Measurements from ENCODE around the gene SMC6.

The SMC6 gene

DNA sequence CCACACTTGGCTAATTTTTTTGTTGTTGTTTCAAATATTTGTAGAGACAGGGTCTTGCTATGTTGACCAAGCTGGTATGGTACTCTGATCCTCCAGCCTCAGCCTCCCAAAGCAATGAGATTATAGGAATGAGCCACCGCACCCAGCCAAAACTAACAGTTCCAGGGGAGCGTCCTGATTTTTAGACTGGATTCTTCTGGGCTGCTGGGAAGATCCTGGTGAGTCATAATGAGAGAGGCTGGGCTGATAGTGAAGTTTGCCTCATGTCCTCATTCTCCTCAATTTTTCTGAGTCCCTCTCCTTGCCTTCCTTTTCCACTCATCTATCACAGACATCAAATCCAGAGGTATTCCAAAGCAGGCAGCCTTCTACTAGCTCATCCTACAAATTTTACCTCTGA lies 131.8 kb downstream of the SMC6 start:
- FAIRE-seq (no peak), DNase-seq (ENCODE audit: insufficient read length) (no peak)
- TF ChIP-seq POLR2AphosphoS5 (IDR thresholded peaks at IDR 0.05; ENCODE audit: low read depth, low read length), result no peak

DNA sequence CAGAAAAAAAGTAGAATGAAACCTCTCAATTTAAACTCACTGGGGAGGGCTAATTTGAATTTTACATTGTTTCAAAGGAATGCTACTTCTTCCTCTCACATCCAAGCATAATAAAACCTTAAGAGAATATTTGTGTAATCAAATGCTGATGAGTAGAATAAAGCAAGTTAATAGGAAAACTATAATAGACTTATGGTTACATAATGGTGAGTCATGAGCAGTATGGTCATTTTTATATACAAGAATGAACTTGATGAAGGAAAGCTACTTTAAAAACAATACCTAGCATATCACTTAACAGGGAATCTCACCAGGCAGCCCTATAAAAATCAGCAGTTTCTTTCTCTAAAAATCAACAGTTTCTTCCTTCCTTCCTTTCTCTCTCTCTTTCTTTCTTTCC lies 132.8 kb downstream of the SMC6 start:
- no peak for DNase-seq (ENCODE audit: insufficient read length)
- TF ChIP-seq TAF1 (IDR thresholded peaks at IDR 0.05; ENCODE audit: borderline replicate concordance, low read depth, low read length) (no peak), POLR2AphosphoS5 (IDR thresholded peaks at IDR 0.05; ENCODE audit: low read depth, low read length) (no peak), POLR2A (IDR thresholded peaks at IDR 0.05; ENCODE audit: low read depth, low read length) (no peak)
- FAIRE-seq, result no peak

DNA sequence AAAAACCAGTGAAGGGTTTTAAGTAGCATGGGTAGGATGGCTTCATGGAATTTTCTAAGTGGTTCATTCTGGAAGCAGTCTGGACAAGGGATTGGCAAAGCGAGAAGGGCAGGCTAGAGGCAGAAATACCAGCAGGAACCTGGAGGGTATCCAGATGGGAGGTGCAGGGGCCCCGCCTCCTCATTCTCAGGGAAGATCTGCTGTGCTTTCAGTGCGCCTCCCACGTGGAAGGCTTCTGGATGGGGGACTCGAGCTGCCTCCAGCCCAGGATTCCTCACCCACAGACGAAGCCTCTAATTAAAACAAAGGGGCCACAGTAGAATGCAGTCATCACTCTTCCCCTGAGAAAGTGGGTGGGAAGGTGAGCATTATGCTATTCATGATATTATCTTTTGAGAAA lies 133.3 kb downstream of the SMC6 start:
- DNase-seq (ENCODE audit: insufficient read length), result no peak
- TF ChIP-seq TAF1 (IDR thresholded peaks at IDR 0.05; ENCODE audit: borderline replicate concordance, low read depth, low read length) (no peak), POLR2A (IDR thresholded peaks at IDR 0.05; ENCODE audit: low read depth, low read length) (no peak), POLR2AphosphoS5 (IDR thresholded peaks at IDR 0.05; ENCODE audit: low read depth, low read length) (no peak)
- no peak for FAIRE-seq

DNA sequence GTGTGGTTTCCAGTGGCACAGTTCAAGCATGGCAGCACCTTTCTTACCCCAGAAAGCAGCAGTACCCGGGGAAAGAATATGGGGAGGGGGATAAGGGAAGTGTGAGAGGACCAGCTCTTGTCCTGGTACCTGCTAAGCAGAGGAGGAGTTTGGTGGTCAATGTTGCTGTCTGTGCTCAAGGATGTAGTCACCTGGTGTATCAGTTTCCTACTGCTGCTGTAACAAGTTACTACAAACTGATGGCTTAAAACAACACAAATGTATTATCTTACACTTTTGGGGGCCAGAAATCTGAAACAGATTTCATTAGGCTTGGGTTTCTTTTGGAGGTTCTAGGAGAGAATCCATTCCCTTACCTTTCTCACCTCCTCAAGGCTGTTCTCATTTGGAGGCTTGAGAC lies 135.7 kb downstream of the SMC6 start:
- FAIRE-seq, result no peak
- no peak for DNase-seq (ENCODE audit: insufficient read length)
- TF ChIP-seq POLR2AphosphoS5 (IDR thresholded peaks at IDR 0.05; ENCODE audit: low read depth, low read length) (no peak), TAF1 (IDR thresholded peaks at IDR 0.05; ENCODE audit: borderline replicate concordance, low read depth, low read length) (no peak), POLR2A (IDR thresholded peaks at IDR 0.05; ENCODE audit: low read depth, low read length) (no peak)

DNA sequence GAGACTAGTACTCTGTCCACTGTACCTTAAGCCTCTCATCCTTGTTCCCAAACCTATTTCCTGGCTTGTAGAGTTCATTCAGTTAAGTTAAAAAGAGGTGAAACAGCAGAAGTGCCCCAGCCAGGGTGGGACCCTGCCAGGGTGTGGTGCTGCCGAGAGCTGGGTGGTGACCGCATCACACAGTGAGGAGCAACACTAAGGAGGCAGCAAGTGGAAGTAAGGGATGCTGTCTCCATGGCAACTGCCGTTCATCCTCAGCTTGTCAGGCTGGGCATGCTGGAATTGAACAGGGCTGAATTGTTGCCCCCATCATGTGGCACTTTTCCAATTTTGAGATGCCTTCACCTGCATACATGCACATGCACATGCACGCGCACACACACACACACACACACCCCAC lies 136.1 kb downstream of the SMC6 start:
- DNase-seq (ENCODE audit: insufficient read length) (no peak), FAIRE-seq (no peak)
- TF ChIP-seq POLR2A (IDR thresholded peaks at IDR 0.05; ENCODE audit: low read depth, low read length) (no peak), POLR2AphosphoS5 (IDR thresholded peaks at IDR 0.05; ENCODE audit: low read depth, low read length) (no peak), TAF1 (IDR thresholded peaks at IDR 0.05; ENCODE audit: borderline replicate concordance, low read depth, low read length) (no peak)

DNA sequence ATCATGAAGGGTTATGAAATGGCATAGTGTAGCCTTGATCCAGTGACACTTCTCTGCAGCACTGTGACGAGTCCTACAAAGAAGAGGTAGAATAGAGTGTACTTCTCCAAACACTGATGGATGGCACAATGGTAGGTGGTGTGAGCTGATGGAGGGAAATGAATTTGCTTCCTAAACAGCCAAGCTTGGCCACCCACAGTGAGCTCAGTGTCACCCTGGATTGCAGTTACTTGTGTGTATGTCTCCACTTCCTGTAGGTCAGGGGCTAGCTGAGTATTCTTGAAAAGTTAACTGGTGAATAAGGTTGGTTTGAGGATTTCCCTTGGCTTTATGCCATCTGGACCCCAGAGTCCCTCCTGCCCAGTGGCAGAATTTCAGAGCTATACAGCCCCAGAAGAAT lies 137.2 kb downstream of the SMC6 start:
- DNase-seq (ENCODE audit: insufficient read length) (no peak), FAIRE-seq (no peak)
- TF ChIP-seq TAF1 (IDR thresholded peaks at IDR 0.05; ENCODE audit: borderline replicate concordance, low read depth, low read length), result no peak
- no peak for TF ChIP-seq POLR2A (IDR thresholded peaks at IDR 0.05; ENCODE audit: low read depth, low read length)
- no peak for TF ChIP-seq POLR2AphosphoS5 (IDR thresholded peaks at IDR 0.05; ENCODE audit: low read depth, low read length)

DNA sequence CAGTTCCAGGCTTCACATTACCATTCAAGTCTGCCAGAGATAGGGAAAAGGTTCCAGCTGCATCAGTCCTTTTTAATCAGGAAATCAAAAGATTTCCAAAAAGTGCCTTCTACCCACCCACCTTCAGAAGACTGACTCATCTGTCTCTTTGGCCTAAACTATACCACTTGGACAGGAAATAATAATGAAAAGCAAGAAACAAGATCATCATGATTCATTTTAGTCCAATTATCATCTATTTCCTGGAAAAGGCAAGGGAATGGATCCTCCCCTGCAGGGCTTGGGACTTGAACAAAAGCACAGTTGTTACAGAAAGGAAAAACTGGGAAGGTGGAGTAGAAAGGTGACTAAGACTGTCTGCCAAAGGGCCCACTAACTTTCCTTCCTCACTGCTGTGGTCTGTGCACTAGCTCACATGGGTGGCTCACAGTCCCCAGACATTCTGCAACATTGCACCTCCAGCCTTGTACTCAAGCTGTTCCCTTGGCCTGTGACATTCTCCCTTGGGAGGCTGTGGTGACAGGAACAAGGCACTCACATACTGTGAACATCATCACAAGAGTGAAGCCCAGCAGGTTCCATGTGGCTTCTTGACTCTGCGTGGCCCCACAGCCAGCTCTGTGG lies 137.8 kb downstream of the SMC6 start:
- TF ChIP-seq TAF1 (IDR thresholded peaks at IDR 0.05; ENCODE audit: borderline replicate concordance, low read depth, low read length) (no peak), POLR2AphosphoS5 (IDR thresholded peaks at IDR 0.05; ENCODE audit: low read depth, low read length) (no peak), POLR2A (IDR thresholded peaks at IDR 0.05; ENCODE audit: low read depth, low read length) (no peak)
- no peak for DNase-seq (ENCODE audit: insufficient read length)
- FAIRE-seq, result no peak

DNA sequence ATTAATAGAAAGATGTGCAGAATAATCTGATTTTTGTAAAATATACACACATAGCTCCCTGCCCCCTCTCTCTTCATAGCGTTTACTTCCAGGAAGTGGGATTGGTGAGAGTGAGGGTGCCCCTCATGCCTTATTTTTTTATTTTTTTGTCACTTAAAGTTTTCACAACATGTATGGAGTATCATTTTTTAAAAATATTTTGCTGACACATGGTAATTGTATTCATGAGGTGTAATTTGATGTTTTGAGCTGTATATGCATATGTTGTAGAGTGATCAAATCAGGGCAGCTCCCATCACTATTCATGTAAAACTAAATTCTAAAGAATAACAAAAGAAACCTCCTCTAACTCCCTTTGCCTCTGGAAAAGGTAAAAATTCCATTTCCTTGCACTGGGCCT lies 138.5 kb downstream of the SMC6 start:
- DNase-seq (ENCODE audit: insufficient read length), result no peak
- no peak for FAIRE-seq
- TF ChIP-seq TAF1 (IDR thresholded peaks at IDR 0.05; ENCODE audit: borderline replicate concordance, low read depth, low read length), result no peak
- no peak for TF ChIP-seq POLR2A (IDR thresholded peaks at IDR 0.05; ENCODE audit: low read depth, low read length)
- no peak for TF ChIP-seq POLR2AphosphoS5 (IDR thresholded peaks at IDR 0.05; ENCODE audit: low read depth, low read length)

DNA sequence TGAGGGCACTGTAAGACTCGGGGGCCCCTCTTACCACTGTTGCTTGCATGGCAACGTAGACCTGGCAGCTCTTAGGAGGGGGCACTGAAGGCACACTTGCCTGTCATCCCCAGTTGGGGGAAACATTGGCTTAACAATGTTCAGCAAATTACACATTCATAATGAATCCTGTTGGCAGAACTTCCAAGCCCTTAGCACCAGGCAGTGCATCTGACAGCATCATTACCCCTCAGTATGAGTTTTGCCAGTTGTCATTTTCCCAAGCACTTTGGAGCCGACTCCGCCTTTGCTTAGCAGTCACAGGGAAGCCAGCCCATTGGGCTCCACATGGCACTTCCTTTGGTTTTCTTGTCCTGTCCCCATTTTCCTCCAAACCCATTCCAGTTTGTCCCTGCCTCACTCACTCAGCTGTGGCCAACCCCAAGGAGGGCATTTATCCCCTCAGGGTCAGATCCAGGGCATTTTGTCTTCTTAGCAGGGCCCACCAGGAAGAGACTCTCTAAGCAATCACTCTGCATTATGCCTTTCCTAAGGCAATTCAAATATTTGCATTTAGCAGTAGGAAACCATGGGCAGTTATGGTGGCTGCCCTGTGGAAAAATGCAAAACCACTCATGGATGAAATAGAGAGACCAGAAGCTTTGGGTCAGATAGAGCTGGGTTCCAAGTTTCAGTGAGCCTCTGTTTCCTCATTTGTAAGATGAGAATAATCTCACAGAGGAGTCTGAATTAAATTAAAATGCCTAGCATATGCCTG lies 139.3 kb downstream of the SMC6 start:
- DNase-seq (ENCODE audit: insufficient read length) (no peak), FAIRE-seq (no peak)
- TF ChIP-seq POLR2AphosphoS5 (IDR thresholded peaks at IDR 0.05; ENCODE audit: low read depth, low read length) (no peak), POLR2A (IDR thresholded peaks at IDR 0.05; ENCODE audit: low read depth, low read length) (no peak), TAF1 (IDR thresholded peaks at IDR 0.05; ENCODE audit: borderline replicate concordance, low read depth, low read length) (no peak)

All from GM12892 (cell line).